Endothelial cell of umbilical vein (primary cell): ENCODE measurements around the gene ZNF497. TPM values are rescaled to one million over a fixed set of nuclear protein-coding genes. Genes with fewer than 3 reads are reported as not detected.

Source experiments
- BruUV-seq: library from RNA; stranded (reverse); fragments of 400-500 nt; replicated peaks from 2 replicates; lab custom pipeline; 2021; lab: Mats Ljungman, UMichigan
- CTCF ChIA-PET: fragments of 300-600, 350-600 bp; sonication (Branson Sonifier 250); formaldehyde crosslinking; loops from one replicate; lab custom pipeline; 2021; ENCODE audit warnings: antibody characterized with exemption, inconsistent platforms; lab: Charles Lee
- POLR2A ChIA-PET: fragments of 300-600, 350-600 bp; sonication (Branson Sonifier 250); formaldehyde crosslinking; loops from one replicate; lab custom pipeline; 2021; ENCODE audit warnings: antibody characterized with exemption, inconsistent platforms; lab: Charles Lee
- DNase-seq: peaks from one replicate; pipeline ENCODE4 v3.0.0-alpha.2; 2011; ENCODE audit warnings: low read depth, low spot score
- FAIRE-seq: peaks from 2 replicates; lab custom pipeline; 2011; peaks lifted over from hg19 to GRCh38; lab: Jason Lieb, UNC
- H2AFZ ChIP-seq: 2 replicates; pipeline ENCODE4 v1.6.0; 2012; ENCODE audit warnings: low read depth, low read length, control low read depth, inconsistent platforms
- H3K27ac ChIP-seq: 2 replicates; pipeline ENCODE4 v1.5.1; 2011; ENCODE audit warnings: low read depth, mild to moderate bottlenecking, control low read depth, low read length, moderate library complexity; ENCODE audit not compliant: insufficient read depth
- H3K27me3 ChIP-seq, 2 experiments: 2 replicates each; pipeline versions ENCODE4 v1.6.0 to v1.6.1; 2011; ENCODE audit warnings: low read length in 2 of 2, mixed read lengths in 1 of 2; ENCODE audit not compliant: control insufficient read depth in 2 of 2, insufficient read depth in 2 of 2
- H3K36me3 ChIP-seq, 2 experiments: 2 replicates in 1 of 2; 3 replicates in 1 of 2; pipeline ENCODE4 v1.5.1; 2011; ENCODE audit warnings: low read length in 2 of 2, mild to moderate bottlenecking in 1 of 2, moderate library complexity in 1 of 2; ENCODE audit not compliant: control insufficient read depth in 2 of 2, insufficient read depth in 2 of 2; ENCODE audit errors: extremely low read depth in 1 of 2
- H3K4me1 ChIP-seq: 3 replicates; pipeline ENCODE4 v1.5.1; 2011; ENCODE audit warnings: mild to moderate bottlenecking, low read length; ENCODE audit not compliant: control insufficient read depth, insufficient read depth; ENCODE audit errors: extremely low read depth
- H3K4me2 ChIP-seq: 2 replicates; pipeline ENCODE4 v1.6.1; 2011; ENCODE audit warnings: low read length, control low read depth, mixed read lengths; ENCODE audit not compliant: insufficient read depth
- H3K4me3 ChIP-seq, 3 experiments: fragments of 200-600 bp in 1 of 3; sonication (generic), shearing (Covaris generic) in 1 of 3; replicated peaks in 1 of 3; 2 replicates each; pipeline ENCODE4 v1.5.1; 2011 to 2016; ENCODE audit warnings: control low read depth in 3 of 3, low read length in 3 of 3, mild to moderate bottlenecking in 2 of 3, inconsistent platforms in 1 of 3, low read depth in 1 of 3, moderate library complexity in 1 of 3; ENCODE audit not compliant: insufficient read depth in 1 of 3
- H3K79me2 ChIP-seq: 2 replicates; pipeline ENCODE4 v1.6.0; 2012; ENCODE audit warnings: low read length, inconsistent platforms; ENCODE audit not compliant: control insufficient read depth, insufficient read depth
- H3K9ac ChIP-seq: replicated peaks from 2 replicates; pipeline ENCODE3; 2011; ENCODE audit warnings: low read length, control low read depth; ENCODE audit not compliant: insufficient read depth; ENCODE audit errors: extremely low read depth
- H3K9me1 ChIP-seq: replicated peaks from 3 replicates; pipeline ENCODE4 v1.6.0; 2011; ENCODE audit warnings: mild to moderate bottlenecking, low read length; ENCODE audit not compliant: control insufficient read depth, insufficient read depth; ENCODE audit errors: extremely low read depth
- H3K9me3 ChIP-seq: replicated peaks from 2 replicates; pipeline ENCODE4 v1.5.1; 2012; ENCODE audit warnings: low read length, inconsistent platforms; ENCODE audit not compliant: control insufficient read depth, insufficient read depth
- H4K20me1 ChIP-seq: replicated peaks from 2 replicates; pipeline ENCODE3; 2011; ENCODE audit warnings: mild to moderate bottlenecking, low read length; ENCODE audit not compliant: control insufficient read depth, insufficient read depth; ENCODE audit errors: extremely low read depth
- CTCF ChIP-seq, 2 donors: IDR thresholded peaks; 1 replicate in 1 of 2; 2 replicates in 1 of 2; pipeline ENCODE4 v1.5.1; 2011; ENCODE audit warnings: low read length in 2 of 2, mild to moderate bottlenecking in 2 of 2, moderate library complexity in 2 of 2, control low read depth in 1 of 2, inconsistent platforms in 1 of 2, low read depth in 1 of 2; ENCODE audit not compliant: insufficient read depth in 1 of 2; ENCODE audit errors: extremely low read depth in 1 of 2
- EZH2 ChIP-seq: IDR thresholded peaks from 2 replicates; pipeline ENCODE4 v1.6.1; 2012; ENCODE audit warnings: borderline replicate concordance, low read depth, mild to moderate bottlenecking, moderate library complexity, low read length, inconsistent platforms; ENCODE audit not compliant: severe bottlenecking
- FOS ChIP-seq: IDR thresholded peaks from 2 replicates; pipeline ENCODE4 v1.6.1; 2011; ENCODE audit warnings: mild to moderate bottlenecking, low read length, moderate library complexity, borderline replicate concordance; ENCODE audit not compliant: insufficient read depth
- GATA2 ChIP-seq: IDR thresholded peaks from 2 replicates; pipeline ENCODE4 v1.7.0; 2011; ENCODE audit warnings: low read depth, mild to moderate bottlenecking, moderate library complexity, mixed read lengths, low read length; ENCODE audit not compliant: insufficient read length, insufficient read depth
- JUN ChIP-seq: IDR thresholded peaks from 2 replicates; pipeline ENCODE4 v1.6.1; 2011; ENCODE audit warnings: borderline replicate concordance, low read depth; ENCODE audit not compliant: insufficient read length, insufficient read depth
- MAX ChIP-seq: IDR thresholded peaks from 2 replicates; pipeline ENCODE4 v1.6.1; 2011; ENCODE audit not compliant: insufficient read depth, insufficient read length
- MYC ChIP-seq: IDR thresholded peaks from one replicate; pipeline ENCODE4 v1.6.1; 2011; ENCODE audit warnings: mild to moderate bottlenecking, low read depth, low read length
- POLR2A ChIP-seq: IDR thresholded peaks from 2 replicates; pipeline ENCODE4 v1.6.1; 2012; ENCODE audit warnings: low read depth, mild to moderate bottlenecking, control low read depth, low read length
- POLR2AphosphoS5 ChIP-seq: IDR thresholded peaks from 2 replicates; pipeline ENCODE4 v1.6.1; 2012; ENCODE audit warnings: low read depth, mild to moderate bottlenecking, control low read depth, low read length, moderate library complexity; ENCODE audit not compliant: insufficient read depth
- dilution Hi-C: fragments of 300-500 bp; cut with MboI; formaldehyde crosslinking; loops from one replicate; pipeline ENCODE4 v1.15.0; 2019; ENCODE audit warnings: low sequenced_read_pairs; ENCODE audit not compliant: extremely low pct_ligation_motif_present
- intact Hi-C: fragments of 100-400 bp; cut with micrococcal nuclease; formaldehyde crosslinking; loops from one replicate; pipeline ENCODE4 v1.10.0; 2022
- polyA plus RNA-seq, 4 experiments: library from polyadenylated mRNA; depleted of rRNA in 3 of 4; stranded (reverse) in 3 of 4; unstranded in 1 of 4; fragments of >200 nt; gene quantifications; 2 replicates each; pipeline versions ENCODE4 v1.2.1 to v1.2.3, GENCODE V29; 2011 to 2012; ENCODE audit warnings: missing spikeins in 1 of 4
- total RNA-seq: library from RNA; stranded (reverse); gene quantifications from 2 replicates; pipeline ENCODE4 v1.2.3, GENCODE V29; 2021

Gene ZNF497
- total and polyA plus RNA-seq, 2 donors (not counting 3 experiments of a cell fraction or from before 2014, with no cell fraction given): 0.40 to 1.3 TPM

DNA sequence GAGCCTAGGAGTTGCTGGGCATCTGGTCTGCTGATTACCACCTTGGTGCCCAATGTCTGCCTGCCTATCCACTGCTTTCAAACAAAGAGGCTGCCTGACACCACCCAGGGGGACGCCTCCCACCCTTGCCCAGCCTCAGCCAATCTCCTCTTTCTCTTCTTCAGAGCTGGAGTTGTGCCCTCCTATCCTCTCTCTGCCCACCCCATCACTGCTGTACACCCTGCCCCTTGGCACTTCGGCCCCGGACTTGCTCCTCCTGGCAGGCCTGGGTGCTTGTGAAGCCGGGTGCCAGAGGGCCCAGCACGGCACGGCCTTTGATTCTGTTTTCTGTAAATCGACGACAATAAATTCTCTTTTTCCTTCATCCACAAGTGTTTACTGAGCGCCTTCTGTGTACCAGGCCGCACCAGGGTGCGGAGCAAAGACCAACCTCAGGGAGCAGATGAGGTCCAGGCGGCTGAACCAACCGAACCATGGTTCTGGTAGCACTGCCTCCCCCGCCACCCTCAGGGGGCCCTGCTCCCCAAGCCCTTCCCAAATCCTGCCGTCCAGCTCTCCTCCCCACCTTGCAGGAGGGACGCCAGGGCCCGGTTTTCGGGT is 37.9 kb upstream of the ZNF497 start:
- FAIRE-seq (no peak), DNase-seq (no peak)
- Histone ChIP-seq H3K9ac (no peak overlapping the region), H3K36me3 (no peaks in the 10 kb centered on the region), H3K4me2 (peak overlapping the region; percentile 59), H3K79me2 (no peaks in the 10 kb centered on the region), H4K20me1 (no peaks in the 10 kb centered on the region), H3K4me3 (peak overlapping the region in 2 of 3 experiments; percentile 41 to 43), H3K4me1 (peaks cover 12% of the 10 kb centered on the region), H2AFZ (peak overlapping the region; percentile 91), H3K27ac (no peak overlapping the region), H3K9me1 (no peaks in the 10 kb centered on the region), H3K9me3 (no peaks in the 10 kb centered on the region), H3K27me3 (no peaks in the 10 kb centered on the region)
- no TSS peak for BruUV-seq
- dilution Hi-C loops: no loop called here
- intact Hi-C loops: loop anchor here (2.0 kb wide), 1 partner anchor 14 kb away; the partner anchor contains the start of gene RPS5
- ChIA-PET CTCF (no interaction called here), POLR2A (no interaction called here)
- no peak for TF ChIP-seq CTCF (IDR thresholded peaks at IDR 0.05; ENCODE audit: extremely low read depth in 1 of 2, insufficient read depth in 1 of 2, low read depth in 1 of 2, low read length in 2 of 2)
- TF ChIP-seq MYC: no peak
- TF ChIP-seq MAX: no peak
- no peak for TF ChIP-seq POLR2A
- no peak for TF ChIP-seq EZH2
- TF ChIP-seq GATA2: no peak
- no peak for TF ChIP-seq JUN
- no peak for TF ChIP-seq POLR2AphosphoS5
- no peak for TF ChIP-seq FOS
